Measurements from ENCODE around the gene BICC1. TPM values are rescaled to one million over a fixed set of nuclear protein-coding genes. Genes with fewer than 3 reads are reported as not detected.

Gene BICC1
- total RNA-seq, 2 donors from 2014 or later = 8.3 to 15.7 TPM

DNA sequence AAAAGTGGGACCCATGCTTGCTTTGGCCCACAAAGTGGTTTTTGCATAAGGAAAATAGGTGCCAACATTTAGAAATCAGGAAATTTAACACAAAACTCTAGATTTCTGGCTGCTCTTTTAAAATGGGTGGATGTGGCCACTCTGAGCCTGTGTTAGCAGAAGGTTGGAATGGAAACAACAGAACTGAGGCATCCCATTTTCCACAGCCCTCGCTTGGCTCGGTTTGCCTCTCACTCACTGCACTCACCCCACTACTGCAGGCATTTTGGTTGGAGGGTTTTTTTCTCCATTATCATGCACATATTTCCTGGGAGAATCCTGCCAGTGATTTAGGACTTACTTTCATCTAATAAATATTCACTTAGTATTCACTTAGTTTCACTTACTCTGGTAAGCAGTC, 178.9 kb downstream of the BICC1 start:
- Histone ChIP-seq H3K27me3 (no peaks in the 10 kb centered on the region), H3K36me3 (no peaks in the 10 kb centered on the region), H3K27ac (no peak overlapping the region), H3K9me3 (peaks cover 0 to 4% of the 10 kb centered on the region in 2 donors), H3K4me1 (no peaks in the 10 kb centered on the region), H3K4me3 (no peak overlapping the region)
- TF ChIP-seq, protein P1, sequence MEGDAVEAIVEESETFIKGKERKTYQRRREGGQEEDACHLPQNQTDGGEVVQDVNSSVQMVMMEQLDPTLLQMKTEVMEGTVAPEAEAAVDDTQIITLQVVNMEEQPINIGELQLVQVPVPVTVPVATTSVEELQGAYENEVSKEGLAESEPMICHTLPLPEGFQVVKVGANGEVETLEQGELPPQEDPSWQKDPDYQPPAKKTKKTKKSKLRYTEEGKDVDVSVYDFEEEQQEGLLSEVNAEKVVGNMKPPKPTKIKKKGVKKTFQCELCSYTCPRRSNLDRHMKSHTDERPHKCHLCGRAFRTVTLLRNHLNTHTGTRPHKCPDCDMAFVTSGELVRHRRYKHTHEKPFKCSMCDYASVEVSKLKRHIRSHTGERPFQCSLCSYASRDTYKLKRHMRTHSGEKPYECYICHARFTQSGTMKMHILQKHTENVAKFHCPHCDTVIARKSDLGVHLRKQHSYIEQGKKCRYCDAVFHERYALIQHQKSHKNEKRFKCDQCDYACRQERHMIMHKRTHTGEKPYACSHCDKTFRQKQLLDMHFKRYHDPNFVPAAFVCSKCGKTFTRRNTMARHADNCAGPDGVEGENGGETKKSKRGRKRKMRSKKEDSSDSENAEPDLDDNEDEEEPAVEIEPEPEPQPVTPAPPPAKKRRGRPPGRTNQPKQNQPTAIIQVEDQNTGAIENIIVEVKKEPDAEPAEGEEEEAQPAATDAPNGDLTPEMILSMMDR (IDR thresholded peaks at IDR 0.05) = no peak
- DNase-seq (ENCODE audit: low spot score) = no peak

DNA sequence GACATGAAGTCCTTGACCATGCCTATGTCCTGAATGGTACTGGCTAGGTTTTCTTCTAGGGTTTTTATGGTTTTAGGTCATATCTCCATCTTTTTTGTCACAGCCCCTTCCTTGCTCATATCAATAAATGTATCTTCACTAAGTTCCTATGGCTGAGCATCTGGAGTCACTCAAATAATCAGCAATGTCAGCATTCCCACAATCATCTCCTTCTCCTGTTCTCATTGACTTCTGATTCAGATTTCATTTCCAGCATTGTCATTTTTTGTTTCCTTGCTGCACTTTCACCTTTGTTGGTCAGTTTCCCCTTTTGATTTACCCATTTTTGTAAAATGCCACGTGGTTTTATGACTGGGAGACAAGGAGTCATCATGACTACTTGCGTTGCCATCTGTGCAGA, 181.2 kb downstream of the BICC1 start:
- Histone ChIP-seq H3K36me3 (no peaks in the 10 kb centered on the region), H3K27ac (no peak overlapping the region), H3K4me1 (no peaks in the 10 kb centered on the region), H3K4me3 (no peak overlapping the region), H3K27me3 (no peaks in the 10 kb centered on the region), H3K9me3 (peaks cover 0 to 4% of the 10 kb centered on the region in 2 donors)
- TF ChIP-seq, protein P1 (IDR thresholded peaks at IDR 0.05) = no peak
- DNase-seq (ENCODE audit: low spot score) = no peak

DNA sequence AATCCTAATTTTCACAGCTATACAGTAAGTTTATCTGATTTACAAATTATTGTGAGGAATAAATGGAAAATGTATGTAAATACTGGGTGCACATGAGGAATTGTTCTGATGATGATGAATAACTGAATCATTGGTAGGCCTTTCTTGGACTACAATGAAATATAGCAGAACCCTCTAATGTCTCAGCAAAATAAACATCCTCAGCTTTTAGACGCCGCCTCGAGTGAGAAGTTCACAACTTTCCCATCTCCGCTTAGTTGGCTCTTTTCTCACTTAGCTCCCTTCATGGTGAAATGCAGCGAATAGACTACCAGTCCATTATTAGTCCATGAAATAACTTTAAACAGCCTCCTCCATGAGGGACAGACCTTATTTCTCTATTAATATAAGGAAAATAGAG, 182.3 kb downstream of the BICC1 start:
- TF ChIP-seq, protein P1 (IDR thresholded peaks at IDR 0.05) = no peak
- no peak overlapping the region for H3K27ac ChIP-seq
- H3K4me3 ChIP-seq = no peak overlapping the region
- no peaks in the 10 kb centered on the region for H3K36me3 ChIP-seq
- H3K27me3 ChIP-seq = no peaks in the 10 kb centered on the region
- no peak for DNase-seq (ENCODE audit: low spot score)
- H3K4me1 ChIP-seq = no peaks in the 10 kb centered on the region
- H3K9me3 ChIP-seq = peaks cover 0 to 4% of the 10 kb centered on the region in 2 donors

DNA sequence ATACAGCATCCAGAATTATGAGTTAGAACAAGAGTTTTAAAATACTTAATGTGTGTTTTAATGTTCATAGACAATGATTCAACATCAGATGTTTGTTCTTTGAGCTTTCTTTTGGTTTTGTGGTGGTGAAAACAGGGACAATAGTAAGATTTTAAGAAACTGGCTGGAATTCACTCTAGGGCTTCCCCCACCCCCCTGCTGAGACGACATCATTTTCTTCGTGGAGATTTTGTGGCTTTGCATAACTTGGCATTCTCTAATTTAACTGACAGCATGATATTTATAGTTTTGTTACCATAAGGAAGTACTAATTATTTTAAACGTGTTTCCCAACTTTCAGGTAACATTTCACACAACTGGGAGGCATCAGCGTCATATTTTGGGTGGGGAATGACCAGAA, 184.1 kb downstream of the BICC1 start:
- H3K4me1 ChIP-seq = peaks cover 0 to 8% of the 10 kb centered on the region in 2 donors
- H3K36me3 ChIP-seq = no peaks in the 10 kb centered on the region
- H3K27ac ChIP-seq = no peak overlapping the region
- H3K9me3 ChIP-seq = peaks cover 0 to 4% of the 10 kb centered on the region in 2 donors
- TF ChIP-seq, protein P1 (IDR thresholded peaks at IDR 0.05) = no peak
- DNase-seq (ENCODE audit: low spot score) = no peak
- no peak overlapping the region for H3K4me3 ChIP-seq
- no peaks in the 10 kb centered on the region for H3K27me3 ChIP-seq

DNA sequence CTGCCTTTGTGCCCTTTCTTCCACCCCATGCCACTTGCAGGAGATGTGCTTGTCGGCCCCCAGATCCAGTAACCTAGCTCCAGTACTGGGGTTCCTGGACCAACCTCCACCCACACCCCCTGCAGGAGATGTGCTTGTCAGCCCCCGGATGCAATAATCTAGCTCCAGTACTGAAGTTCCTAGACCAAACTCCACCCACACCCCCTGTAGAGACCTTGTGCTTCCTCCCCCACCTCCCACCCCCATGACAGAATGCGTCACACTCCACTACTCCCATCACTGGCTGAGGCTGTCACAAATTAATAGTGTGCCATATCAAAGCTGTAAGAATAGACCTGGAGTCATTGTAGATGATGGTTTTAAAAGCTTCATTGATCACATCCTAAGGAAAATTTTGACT, 185.0 kb downstream of the BICC1 start:
- H3K27ac ChIP-seq = no peak overlapping the region
- DNase-seq (ENCODE audit: low spot score) = no peak

More for the DNA sequence above, 185.0 kb downstream of the BICC1 start:
- H3K36me3 ChIP-seq = no peaks in the 10 kb centered on the region
- no peak overlapping the region for H3K4me3 ChIP-seq
- TF ChIP-seq, protein P1 (IDR thresholded peaks at IDR 0.05) = no peak
- peaks cover 0 to 4% of the 10 kb centered on the region in 2 donors for H3K9me3 ChIP-seq
- H3K27me3 ChIP-seq = no peaks in the 10 kb centered on the region
- H3K4me1 ChIP-seq = peaks cover 0 to 9% of the 10 kb centered on the region in 2 donors
